Measurements from ENCODE around the gene LPAR3.

Gene LPAR3

GRCh38 chr1:84774669-84775534 lies 118.1 kb downstream of the LPAR3 start:
- no peak for DNase-seq (ENCODE audit: low spot score)

- DNase-seq (ENCODE audit: low spot score) = no peak
Observed at GRCh38 chr1:84773933-84774497, 119.0 kb downstream of the LPAR3 start.

GRCh38 chr1:84773195-84773594 lies 119.8 kb downstream of the LPAR3 start:
- no peak for DNase-seq (ENCODE audit: low spot score)

- peak; percentile 78 for DNase-seq (ENCODE audit: low spot score)
Observed at GRCh38 chr1:84772428-84772943, 120.5 kb downstream of the LPAR3 start.

GRCh38 chr1:84771895-84772294 lies 121.1 kb downstream of the LPAR3 start:
- DNase-seq (ENCODE audit: low spot score) = no peak

- no peak for DNase-seq (ENCODE audit: low spot score)
Observed at GRCh38 chr1:84770481-84770880, 122.5 kb downstream of the LPAR3 start.

GRCh38 chr1:84769636-84770035 lies 123.4 kb downstream of the LPAR3 start:
- DNase-seq (ENCODE audit: low spot score) = no peak

- DNase-seq (ENCODE audit: low spot score) = no peak
Observed at GRCh38 chr1:84768634-84769033, 124.4 kb downstream of the LPAR3 start.

GRCh38 chr1:84763912-84764680 lies 128.9 kb downstream of the LPAR3 start:
- no peak for DNase-seq (ENCODE audit: low spot score)

- no peak for DNase-seq (ENCODE audit: low spot score)
Observed at GRCh38 chr1:84762664-84763063, 130.3 kb downstream of the LPAR3 start.

Measured in D341Med (cell line).